ENCODE data around the gene OBSL1. TPM values are rescaled to one million over a fixed set of nuclear protein-coding genes. Genes with fewer than 3 reads are reported as not detected.

The OBSL1 gene
- total and polyA plus RNA-seq, 2 of the 4 experiments (the other 2 are of a cell fraction), result 21.5 to 51.2 TPM

- CTCF ChIA-PET, result no interaction called here
- TF ChIP-seq BHLHE40 (IDR thresholded peaks at IDR 0.05; ENCODE audit: low read depth, low read length), result no peak
- TF ChIP-seq CTCF (conservative IDR thresholded peaks at IDR 0.05; ENCODE audit: low read depth, low read length), result no peak
- no peak for TF ChIP-seq RAD21 (IDR thresholded peaks at IDR 0.05; ENCODE audit: low read length)
- no peak for TF ChIP-seq RCOR1 (IDR thresholded peaks at IDR 0.05; ENCODE audit: insufficient replicate concordance, low read length)
- no peak for TF ChIP-seq CEBPB (IDR thresholded peaks at IDR 0.05; ENCODE audit: low read depth, low read length)
- no peak overlapping the region for H2BK120ac ChIP-seq (ENCODE audit: low read depth, low read length)
Observed at GRCh38 chr2:219556413-219556812, 14.9 kb downstream of the OBSL1 start.

More at GRCh38 chr2:219556413-219556812, 14.9 kb downstream of the OBSL1 start:
- intact Hi-C loops (cut with micrococcal nuclease) (no loop called here), dilution Hi-C loops (cut with HindIII; ENCODE audit: low sequenced_read_pairs, unreplicated experiment) (no loop called here), in situ Hi-C loops (cut with MboI; ENCODE audit: low sequenced_read_pairs) (no loop called here)
- no peak for ATAC-seq (ENCODE audit: low read depth)
- Histone ChIP-seq H4K91ac (ENCODE audit: insufficient read depth, low read depth, low read length) (no peak overlapping the region), H3K4me2 (ENCODE audit: low read depth, low read length) (no peak overlapping the region), H3K9ac (ENCODE audit: low read depth, low read length) (no peak overlapping the region), H4K5ac (ENCODE audit: low read depth, low read length) (no peak overlapping the region), H2BK20ac (ENCODE audit: low read depth, low read length) (no peak overlapping the region), H3K4ac (ENCODE audit: low read depth, low read length) (no peak overlapping the region), H2AK5ac (ENCODE audit: low read depth, low read length) (no peak overlapping the region), H3K4me1 (ENCODE audit: control insufficient read depth, insufficient read depth, low read length) (peaks cover 8% of the 10 kb centered on the region; the same call in 1 of the 2 replicates), H3K27me3 (ENCODE audit: control insufficient read depth, insufficient read depth, low read length) (no peaks in the 10 kb centered on the region), H4K20me1 (ENCODE audit: insufficient read depth, low read length) (peaks cover 3% of the 10 kb centered on the region; the same call in 1 of the 2 replicates), H3K36me3 (ENCODE audit: control insufficient read depth, insufficient read depth, low read length) (no peaks in the 10 kb centered on the region), H3K4me3 (ENCODE audit: insufficient read depth, low read depth, low read length) (no peak overlapping the region), H2AFZ (replicated peaks; ENCODE audit: low read length, poor library complexity) (no peak overlapping the region), H3K18ac (ENCODE audit: low read depth, low read length) (no peak overlapping the region), H2AK9ac (replicated peaks; ENCODE audit: low read depth, low read length, poor library complexity) (no peak overlapping the region), H2BK15ac (ENCODE audit: low read depth, low read length) (no peak overlapping the region), H3K56ac (ENCODE audit: extremely low read depth, insufficient read depth, low read length) (no peak overlapping the region), H3K9me1 (ENCODE audit: insufficient read depth, low read length) (no peaks in the 10 kb centered on the region), H3K9me3 (ENCODE audit: control insufficient read depth, insufficient read depth, low read length) (no peaks in the 10 kb centered on the region), H3K79me1 (ENCODE audit: low read depth in 1 of 2, low read length in 2 of 2) (no peaks in the 10 kb centered on the region), H3K27ac (ENCODE audit: insufficient read depth, low read length) (no peak overlapping the region), H3K14ac (replicated peaks; ENCODE audit: low read depth, low read length) (no peak overlapping the region), H2BK5ac (ENCODE audit: low read depth, low read length, poor library complexity, severe bottlenecking) (no peak overlapping the region), H3K23ac (ENCODE audit: low read depth, low read length) (no peak overlapping the region), H4K8ac (ENCODE audit: low read depth in 2 of 2, low read length in 2 of 2) (no peak overlapping the region)
- BruUV-seq (replicated peaks), result no TSS peak
- POLR2A ChIA-PET (ENCODE audit: unreplicated experiment), result no interaction called here
- WGBS, 2 experiments (ENCODE audit: extremely low coverage in 2 of 2, insufficient read length in 1 of 2), result 91% methylated on average over 9 of the region's 19 CpGs; no CpG with 5 or more reads in 1 of the 2 experiments
- no peak for DNase-seq
